Fibroblast of villous mesenchyme (primary cell): ENCODE data around the gene GFI1. TPM values are rescaled to one million over a fixed set of nuclear protein-coding genes. Genes with fewer than 3 reads are reported as not detected.
"Not testable (repeated sequence)": the region's sequence is repeated elsewhere in the genome, so short reads cannot be mapped to it uniquely, and the experiment has no call there.

Source experiments
- DNase-seq: peaks from one replicate; pipeline ENCODE4 v3.0.0-alpha.2; 2010; ENCODE audit warnings: low read depth
- H3K4me3 ChIP-seq: 2 replicates; pipeline ENCODE4 v1.5.1; 2011; ENCODE audit warnings: low read depth, mild to moderate bottlenecking, low read length
- total RNA-seq: library from RNA; depleted of rRNA; stranded (reverse); fragments of >200 nt; gene quantifications from 2 replicates; pipeline ENCODE4 v1.2.3, GENCODE V29; 2012
- TF ChIP-seq, protein P1 (sequence below): IDR thresholded peaks from 2 replicates; pipeline ENCODE4 v1.5.1; 2012; ENCODE audit warnings: low read depth, mild to moderate bottlenecking, low read length; ENCODE audit not compliant: insufficient read depth

GFI1 gene
- under 0.01 TPM in 2 replicates for total RNA-seq

DNA sequence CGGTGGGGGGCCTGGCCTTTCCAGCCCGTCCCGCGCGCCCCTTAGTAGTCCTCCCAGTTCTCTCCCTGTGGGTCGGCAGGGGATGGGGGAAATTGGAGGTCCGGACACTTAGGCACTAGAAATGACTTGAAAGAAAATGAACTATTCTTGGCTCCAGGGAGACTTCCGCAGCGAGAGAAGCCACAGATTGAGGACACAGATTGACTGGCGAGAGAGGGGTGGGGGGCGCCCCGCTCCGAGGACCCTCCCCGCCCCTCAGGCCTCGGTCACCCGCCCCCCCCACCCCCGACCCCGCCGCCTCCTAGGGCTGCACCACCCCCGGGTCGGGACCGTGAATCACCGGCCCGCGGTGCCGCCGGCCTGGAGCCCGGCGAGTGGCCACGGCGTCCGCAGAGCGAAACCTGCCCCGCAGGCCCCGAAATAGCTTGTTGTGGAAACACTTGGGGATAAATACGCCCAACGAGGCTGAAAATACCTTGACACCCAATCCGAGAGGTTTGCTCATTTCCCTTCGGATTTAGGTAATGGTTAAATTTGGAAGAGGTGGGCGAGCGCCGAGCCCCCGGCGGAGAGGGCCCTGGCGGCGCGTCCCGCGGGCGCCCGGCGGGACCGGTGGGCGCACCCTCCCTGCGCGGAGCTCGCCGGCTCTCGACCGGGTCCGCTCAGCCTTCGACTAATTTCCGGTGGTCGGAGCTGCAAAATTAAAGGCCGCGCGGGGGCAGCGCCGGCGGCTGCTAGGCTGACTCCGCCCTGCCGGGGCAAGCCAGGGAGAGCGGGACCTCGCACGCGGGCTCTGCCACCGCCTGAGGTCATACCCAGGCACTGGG lies at the start of gene GFI1:
GFI1 (minus strand) TSS at position 675 of the 827 bp plus-strand sequence. CDS start 3,438 bp downstream, outside the sequence.
- TF ChIP-seq, protein P1, sequence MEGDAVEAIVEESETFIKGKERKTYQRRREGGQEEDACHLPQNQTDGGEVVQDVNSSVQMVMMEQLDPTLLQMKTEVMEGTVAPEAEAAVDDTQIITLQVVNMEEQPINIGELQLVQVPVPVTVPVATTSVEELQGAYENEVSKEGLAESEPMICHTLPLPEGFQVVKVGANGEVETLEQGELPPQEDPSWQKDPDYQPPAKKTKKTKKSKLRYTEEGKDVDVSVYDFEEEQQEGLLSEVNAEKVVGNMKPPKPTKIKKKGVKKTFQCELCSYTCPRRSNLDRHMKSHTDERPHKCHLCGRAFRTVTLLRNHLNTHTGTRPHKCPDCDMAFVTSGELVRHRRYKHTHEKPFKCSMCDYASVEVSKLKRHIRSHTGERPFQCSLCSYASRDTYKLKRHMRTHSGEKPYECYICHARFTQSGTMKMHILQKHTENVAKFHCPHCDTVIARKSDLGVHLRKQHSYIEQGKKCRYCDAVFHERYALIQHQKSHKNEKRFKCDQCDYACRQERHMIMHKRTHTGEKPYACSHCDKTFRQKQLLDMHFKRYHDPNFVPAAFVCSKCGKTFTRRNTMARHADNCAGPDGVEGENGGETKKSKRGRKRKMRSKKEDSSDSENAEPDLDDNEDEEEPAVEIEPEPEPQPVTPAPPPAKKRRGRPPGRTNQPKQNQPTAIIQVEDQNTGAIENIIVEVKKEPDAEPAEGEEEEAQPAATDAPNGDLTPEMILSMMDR, result no peak
- H3K4me3 ChIP-seq, result peak within 1 kb of the TSS; percentile 55

DNA sequence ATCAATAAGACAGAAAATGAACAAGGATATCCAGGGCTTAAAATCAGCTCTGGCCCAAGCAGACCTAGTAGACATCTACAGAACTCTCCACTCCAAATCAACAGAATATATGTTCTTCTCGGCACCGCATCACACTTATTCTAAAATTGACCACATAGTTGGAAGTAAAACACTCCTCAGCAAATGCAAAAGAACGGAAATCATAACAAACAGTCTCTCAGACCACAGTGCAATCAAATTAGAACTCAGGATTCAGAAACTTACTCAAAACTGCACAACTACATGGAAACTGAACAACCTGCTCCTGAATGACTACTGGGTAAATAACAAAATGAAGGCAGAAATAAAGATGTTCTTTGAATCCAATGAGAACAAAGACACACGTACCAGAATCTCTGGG lies 45.6 kb upstream of the GFI1 start:
- not testable (repeated sequence) for DNase-seq, H3K4me3 ChIP-seq

More for the DNA sequence above, at the start of gene GFI1:
- peak; percentile 23 for DNase-seq

DNA sequence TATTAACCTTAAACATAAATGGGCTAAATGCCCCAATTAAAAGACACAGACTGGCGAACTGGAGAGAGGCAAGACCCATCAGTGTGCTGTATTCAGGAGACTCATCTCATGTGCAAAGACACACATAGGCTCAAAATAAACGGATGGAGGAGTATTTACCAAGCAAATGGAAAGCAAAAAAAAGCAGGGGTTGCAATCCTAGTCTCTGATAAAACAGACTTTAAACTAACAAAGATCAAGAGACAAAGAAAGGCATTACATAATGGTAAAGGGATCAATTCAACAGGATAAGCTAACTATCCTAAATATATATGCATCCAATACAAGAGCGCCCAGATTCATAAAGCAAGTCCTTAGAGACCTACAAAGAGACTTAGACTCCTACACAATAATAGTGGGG lies 45.2 kb upstream of the GFI1 start:
- H3K4me3 ChIP-seq, DNase-seq: not testable (repeated sequence)

DNA sequence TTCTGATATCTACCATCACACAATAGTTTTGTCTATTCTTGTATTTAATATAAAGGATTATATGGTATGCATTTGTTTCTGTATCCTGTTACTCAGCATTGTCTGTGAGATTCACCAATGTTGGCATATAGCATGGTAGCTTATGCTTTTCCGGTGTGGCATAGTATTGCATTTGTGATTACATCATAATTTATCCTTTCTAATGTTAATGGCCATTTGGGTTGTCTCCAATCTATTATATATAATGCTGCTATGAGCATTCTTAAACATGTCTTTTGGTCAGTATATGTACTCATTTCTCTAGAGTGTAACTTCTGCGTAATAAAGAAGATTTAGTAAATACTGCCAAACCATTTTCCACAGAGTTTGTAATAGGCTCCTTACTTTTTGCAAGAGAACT lies 40.9 kb upstream of the GFI1 start:
- TF ChIP-seq, protein P1, result no peak
- DNase-seq, result no peak
- no peak overlapping the region for H3K4me3 ChIP-seq

DNA sequence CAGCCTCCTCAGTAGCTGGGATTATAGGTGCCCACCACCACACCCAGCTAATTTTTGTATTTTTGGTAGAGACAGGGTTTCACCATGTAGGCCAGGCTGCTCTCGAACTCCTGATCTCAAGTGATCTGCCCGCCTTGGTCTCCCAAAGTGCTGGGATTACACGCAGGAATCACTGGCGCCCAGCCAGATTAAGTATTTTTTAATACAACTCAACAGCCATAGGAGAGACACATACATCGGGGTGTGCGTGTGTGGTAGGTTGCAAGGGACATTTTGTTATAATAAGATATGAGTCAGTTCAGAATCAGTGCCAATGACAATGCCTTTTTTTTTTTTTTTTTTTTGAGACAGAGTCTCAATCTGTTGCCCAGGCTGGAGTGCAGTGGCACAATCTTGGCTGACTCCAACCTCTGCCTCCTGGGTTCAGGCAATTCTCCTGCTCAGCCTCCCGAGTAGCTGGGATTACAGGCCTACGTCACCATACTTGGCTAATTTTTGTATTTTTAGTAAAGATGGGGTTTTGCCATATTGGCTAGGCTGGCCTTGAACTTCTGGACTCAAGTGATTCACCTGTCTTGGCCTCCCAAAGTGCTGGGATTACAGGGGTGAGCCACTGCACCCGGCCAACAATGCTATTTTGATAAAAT lies 38.3 kb upstream of the GFI1 start:
- not testable (repeated sequence) for DNase-seq, H3K4me3 ChIP-seq

DNA sequence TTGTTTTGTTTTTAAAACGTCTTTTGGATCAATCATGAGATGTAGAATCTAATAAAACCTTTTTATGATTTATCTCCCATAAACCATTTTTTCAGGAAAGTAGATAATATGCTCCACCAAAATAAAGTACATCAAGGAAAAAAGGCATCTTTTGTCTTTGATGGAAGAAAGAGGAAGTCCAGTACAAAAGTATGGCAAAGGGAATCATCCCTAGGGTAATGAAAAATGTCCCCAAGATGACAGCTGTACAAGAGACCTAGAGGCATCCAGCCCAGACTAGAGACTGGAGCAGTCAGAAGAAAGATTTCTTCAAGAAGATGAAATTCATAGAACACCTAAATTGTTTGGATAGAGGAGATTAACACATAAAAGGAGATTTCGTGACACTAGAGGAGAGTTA lies 32.3 kb upstream of the GFI1 start:
- TF ChIP-seq, protein P1, result no peak
- H3K4me3 ChIP-seq, result no peak overlapping the region
- DNase-seq, result no peak

DNA sequence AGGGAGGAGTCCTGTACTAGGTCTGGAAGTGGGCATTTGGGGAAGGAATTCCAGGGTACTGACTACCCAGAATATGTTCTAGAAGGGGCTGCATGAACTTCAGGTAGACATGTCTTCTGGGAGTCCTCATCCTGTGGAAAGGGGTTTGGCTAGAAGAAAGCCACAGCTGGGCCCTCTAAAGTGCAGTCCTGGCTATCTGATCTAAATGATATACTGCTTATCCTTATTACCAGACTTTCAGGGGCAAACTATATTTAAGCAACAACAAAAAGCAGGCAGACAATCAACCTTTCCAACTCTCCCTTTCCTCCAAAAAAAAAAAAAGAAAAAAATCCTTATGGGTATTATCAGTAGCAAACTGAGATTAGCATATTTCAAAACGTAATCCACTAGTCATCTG lies 29.8 kb upstream of the GFI1 start:
- TF ChIP-seq, protein P1, result no peak
- no peak overlapping the region for H3K4me3 ChIP-seq
- DNase-seq, result no peak

DNA sequence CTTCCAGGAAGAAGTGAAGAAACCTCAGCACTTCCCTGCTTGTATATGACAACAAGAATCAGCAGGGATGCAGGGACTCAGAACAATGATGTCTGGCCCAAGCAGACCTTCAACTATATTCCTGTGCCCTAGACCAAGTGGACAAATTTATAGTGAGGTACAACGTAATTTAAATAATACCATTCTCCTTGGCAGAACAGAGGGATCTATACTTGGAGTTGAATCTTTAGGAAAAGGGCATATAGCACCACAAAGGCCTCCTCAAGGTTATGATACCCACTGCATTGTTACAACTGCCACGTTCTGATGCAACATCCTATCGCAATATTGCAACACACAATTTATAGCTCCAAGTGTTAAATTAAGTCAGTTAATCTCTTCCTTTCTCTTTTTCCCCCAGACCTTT lies 29.1 kb upstream of the GFI1 start:
- H3K4me3 ChIP-seq, result no peak overlapping the region
- peak; percentile 42 for DNase-seq
- TF ChIP-seq, protein P1, result no peak
